Neural progenitor cell (in vitro differentiated cells): Measurements from ENCODE around the gene LELP1.

Experiments used
- CTCF ChIP-seq: fragments of 200-600 bp; sonication (generic); IDR thresholded peaks from 2 replicates; pipeline ENCODE4 v1.5.1; 2017; ENCODE audit warnings: antibody characterized with exemption, mild to moderate bottlenecking
- EZH2 ChIP-seq: fragments of 200-600 bp; sonication (generic); IDR thresholded peaks from 2 replicates; pipeline ENCODE4 v1.6.1; 2017; ENCODE audit warnings: antibody characterized with exemption, mild to moderate bottlenecking, moderate library complexity

- TF ChIP-seq CTCF, result no peak
- no peak for TF ChIP-seq EZH2
Observed at GRCh38 chr1:153251087-153251486, 47.9 kb downstream of the LELP1 start.
